Measurements from ENCODE around the gene CDIP1. TPM values are rescaled to one million over a fixed set of nuclear protein-coding genes. Genes with fewer than 3 reads are reported as not detected.

The CDIP1 gene
- total RNA-seq (40.8 TPM), polyA plus RNA-seq (ENCODE audit: insufficient read depth, low read depth, low replicate concordance) (80.4 TPM)
- long read RNA-seq, donor 1, partial matches to known transcripts: 0 of 10 reads
- long read RNA-seq, donor 1, other reads (novel, unspliced or antisense): 0 of 10 reads
- long read RNA-seq, donor 2, partial matches to known transcripts: 0 of 8 reads
- long read RNA-seq, donor 2, other reads (novel, unspliced or antisense): 0 of 8 reads
- long read RNA-seq, donor 3, transcript CDIP1-209 (6 exons, 2,062 nt): major isoform, 5 of 9 reads
- long read RNA-seq, donor 3, partial matches to known transcripts: 0 of 9 reads
- long read RNA-seq, donor 3, other reads (novel, unspliced or antisense): 0 of 9 reads
- long read RNA-seq, donor 4, partial matches to known transcripts: 0 of 6 reads
- long read RNA-seq, donor 4, other reads (novel, unspliced or antisense): 0 of 6 reads
- long read RNA-seq, donor 5, partial matches to known transcripts: 0 of 1 reads
- long read RNA-seq, donor 5, other reads (novel, unspliced or antisense): 0 of 1 reads
- long read RNA-seq, donor 6, partial matches to known transcripts: 0 of 2 reads
- long read RNA-seq, donor 6, other reads (novel, unspliced or antisense): 0 of 2 reads
- long read RNA-seq, donor 7, transcript CDIP1-205 (6 exons, 2,774 nt): minor isoform, 5 of 55 reads
- long read RNA-seq, donor 7, transcript CDIP1-209 (6 exons, 2,062 nt): major isoform, 6 of 55 reads
- long read RNA-seq, donor 7, partial matches to known transcripts: 13 of 55 reads
- long read RNA-seq, donor 7, other reads (novel, unspliced or antisense): 30 of 55 reads
- long read RNA-seq, donor 8, partial matches to known transcripts: 0 of 3 reads
- long read RNA-seq, donor 8, other reads (novel, unspliced or antisense): 0 of 3 reads
- long read RNA-seq, donor 9, partial matches to known transcripts: 0 of 1 reads
- long read RNA-seq, donor 9, other reads (novel, unspliced or antisense): 0 of 1 reads
- long read RNA-seq, donor 10, partial matches to known transcripts: 0 of 4 reads
- long read RNA-seq, donor 10, other reads (novel, unspliced or antisense): 0 of 4 reads

- Histone ChIP-seq H3K36me3 (ENCODE audit: control insufficient read depth in 2 of 3, insufficient read depth in 3 of 3, low read length in 3 of 3) (no peaks in the 10 kb centered on the region), H3K4me3 (ENCODE audit: low read length in 3 of 3) (peak within 1 kb of the TSS; percentile 60 to 81 (median 60)), H3K27ac (ENCODE audit: low read depth in 2 of 2, low read length in 2 of 2) (peak within 1 kb of the TSS; percentile 77 to 94), H3K9me3 (ENCODE audit: control insufficient read depth in 2 of 3, insufficient read depth in 1 of 3, low read length in 3 of 3) (peaks cover 0 to 10% (median 0%) of the 10 kb centered on the region in 3 donors), H3K27me3 (ENCODE audit: control insufficient read depth, insufficient read depth, low read length) (no peaks in the 10 kb centered on the region), H3K9ac (ENCODE audit: low read length in 3 of 3) (peak within 1 kb of the TSS in 2 of 3 donors; percentile 57 to 80), H3K4me1 (ENCODE audit: control insufficient read depth in 2 of 3, insufficient read depth in 2 of 3, low read depth in 1 of 3, low read length in 3 of 3) (peaks cover 0 to 11% (median 0%) of the 10 kb centered on the region in 3 donors)
- intact Hi-C loops (cut with DNase I): no loop called here
- TF ChIP-seq CTCF (IDR thresholded peaks at IDR 0.05; ENCODE audit: borderline replicate concordance, extremely low read depth, insufficient read depth): no peak
- FAIRE-seq: peak; percentile 62
- peak; percentile 96 to 99 (median 97) for DNase-seq
Observed at GRCh38 chr16:4538350-4539235, at the start of gene CDIP1. Gene CDIP1, minus strand, starts transcription at chr16:4538773. Its CDS starts 24,643 bp downstream, at chr16:4514130.

DNA sequence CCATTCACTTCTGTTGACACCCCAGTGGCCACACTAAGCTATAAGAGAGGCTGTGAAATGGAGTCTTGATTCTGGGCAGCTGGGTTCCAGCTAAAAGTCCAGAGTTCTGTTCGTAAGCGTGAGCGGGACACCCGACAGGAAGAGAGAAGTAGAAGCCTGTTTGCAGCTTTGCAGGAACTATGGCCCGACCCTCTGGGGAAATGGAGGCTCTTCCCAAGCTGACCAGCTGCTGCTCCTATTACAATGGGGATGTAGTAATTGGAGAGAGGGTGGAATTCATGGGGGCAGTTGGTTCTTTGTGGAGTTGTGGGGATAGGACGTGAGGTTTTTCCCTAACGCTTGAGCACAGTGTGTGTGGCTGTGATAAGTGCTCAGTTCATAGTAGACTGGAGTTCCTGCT lies 47.7 kb upstream of the CDIP1 start:
- Histone ChIP-seq H3K27ac (ENCODE audit: low read depth in 2 of 2, low read length in 2 of 2) (no peak overlapping the region), H3K9me3 (ENCODE audit: control insufficient read depth in 2 of 3, insufficient read depth in 1 of 3, low read length in 3 of 3) (peaks cover 0 to 5% (median 0%) of the 10 kb centered on the region in 3 donors), H3K9ac (ENCODE audit: low read length in 3 of 3) (no peak overlapping the region), H3K4me1 (ENCODE audit: control insufficient read depth in 2 of 3, insufficient read depth in 2 of 3, low read depth in 1 of 3, low read length in 3 of 3) (no peaks in the 10 kb centered on the region), H3K36me3 (ENCODE audit: control insufficient read depth in 2 of 3, insufficient read depth in 3 of 3, low read length in 3 of 3) (no peaks in the 10 kb centered on the region), H3K27me3 (ENCODE audit: control insufficient read depth, insufficient read depth, low read length) (no peaks in the 10 kb centered on the region), H3K4me3 (ENCODE audit: low read length in 3 of 3) (no peak overlapping the region)
- no peak for TF ChIP-seq CTCF (IDR thresholded peaks at IDR 0.05; ENCODE audit: borderline replicate concordance, extremely low read depth, insufficient read depth)
- intact Hi-C loops (cut with DNase I): no loop called here
- FAIRE-seq (no peak), DNase-seq (no peak)

DNA sequence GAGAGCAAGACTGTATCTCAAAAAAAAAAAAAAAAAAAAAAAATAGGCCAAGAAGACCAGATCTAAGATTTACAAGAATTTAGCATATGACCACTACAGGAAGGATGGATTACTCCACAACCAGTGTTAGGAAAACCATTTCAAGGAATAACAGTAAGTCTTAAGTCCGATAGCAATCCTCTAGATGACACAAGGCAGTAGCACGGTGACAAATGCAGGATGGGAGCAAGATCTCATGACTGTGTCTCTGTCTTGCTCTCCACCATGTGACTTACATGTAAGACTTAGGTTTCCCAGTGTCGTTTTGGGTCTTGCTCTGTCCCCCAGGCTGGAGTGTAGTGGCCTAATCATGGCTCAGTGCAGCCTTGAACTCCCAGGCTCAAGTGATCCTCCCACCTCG lies 45.3 kb upstream of the CDIP1 start:
- Histone ChIP-seq H3K9ac (ENCODE audit: low read length in 3 of 3) (no peak overlapping the region), H3K27me3 (ENCODE audit: control insufficient read depth, insufficient read depth, low read length) (no peaks in the 10 kb centered on the region), H3K36me3 (ENCODE audit: control insufficient read depth in 2 of 3, insufficient read depth in 3 of 3, low read length in 3 of 3) (no peaks in the 10 kb centered on the region), H3K9me3 (ENCODE audit: control insufficient read depth in 2 of 3, insufficient read depth in 1 of 3, low read length in 3 of 3) (peaks cover 0 to 5% (median 0%) of the 10 kb centered on the region in 3 donors), H3K27ac (ENCODE audit: low read depth in 2 of 2, low read length in 2 of 2) (no peak overlapping the region), H3K4me1 (ENCODE audit: control insufficient read depth in 2 of 3, insufficient read depth in 2 of 3, low read depth in 1 of 3, low read length in 3 of 3) (no peaks in the 10 kb centered on the region), H3K4me3 (ENCODE audit: low read length in 3 of 3) (no peak overlapping the region)
- no peak for DNase-seq
- FAIRE-seq: no peak
- intact Hi-C loops (cut with DNase I): no loop called here
- no peak for TF ChIP-seq CTCF (IDR thresholded peaks at IDR 0.05; ENCODE audit: borderline replicate concordance, extremely low read depth, insufficient read depth)
